ENCODE data around the gene ABCA13.

GRCh38 chr7:48446721-48447120 is 275.5 kb downstream of the ABCA13 start:
- TF ChIP-seq CTCF (IDR thresholded peaks at IDR 0.05): no peak
- TF ChIP-seq POLR2A (IDR thresholded peaks at IDR 0.05): no peak

All from gastroesophageal sphincter (tissue), 3 donors.